Central memory CD4-positive, alpha-beta T cell (primary cell): Measurements from ENCODE around the gene ADAM12.
A peak's percentile ranks its signal among the peaks of the same experiment; 100 is the strongest.
"Not testable (repeated sequence)": the region's sequence is repeated elsewhere in the genome, so short reads cannot be mapped to it uniquely, and the experiment has no call there.

Experiments
- DNase-seq: peaks from one replicate; pipeline ENCODE4 v3.0.0; 2022

Gene ADAM12

GRCh38 chr10:126001576-126001975, 386.7 kb downstream of the ADAM12 start:
- no peak for DNase-seq

- DNase-seq, result no peak
These were observed 388.6 kb downstream of the ADAM12 start for GRCh38 chr10:125999694-126000093.

- no peak for DNase-seq
These were observed 390.7 kb downstream of the ADAM12 start for GRCh38 chr10:125997586-125997985.

- no peak for DNase-seq
These were observed 392.5 kb downstream of the ADAM12 start for GRCh38 chr10:125995726-125996304.

GRCh38 chr10:125994601-125995000, 393.7 kb downstream of the ADAM12 start:
- no peak for DNase-seq

- no peak for DNase-seq
These were observed 396.0 kb downstream of the ADAM12 start for GRCh38 chr10:125992254-125992653.

GRCh38 chr10:125991392-125991791, 396.9 kb downstream of the ADAM12 start:
- DNase-seq, result no peak

- no peak for DNase-seq
These were observed 397.3 kb downstream of the ADAM12 start for GRCh38 chr10:125990974-125991373.

GRCh38 chr10:125989791-125990190, 398.5 kb downstream of the ADAM12 start:
- no peak for DNase-seq

- no peak for DNase-seq
These were observed 402.6 kb downstream of the ADAM12 start for GRCh38 chr10:125985557-125986240.

GRCh38 chr10:125984865-125985495, 403.3 kb downstream of the ADAM12 start:
- DNase-seq, result no peak

- no peak for DNase-seq
These were observed 403.9 kb downstream of the ADAM12 start for GRCh38 chr10:125984346-125984745.

- no peak for DNase-seq
These were observed 404.6 kb downstream of the ADAM12 start for GRCh38 chr10:125983656-125984055.

- no peak for DNase-seq
These were observed 405.1 kb downstream of the ADAM12 start for GRCh38 chr10:125983161-125983560.

GRCh38 chr10:125982260-125982948, 405.9 kb downstream of the ADAM12 start:
- DNase-seq, result peak; percentile 24

- no peak for DNase-seq
These were observed 407.7 kb downstream of the ADAM12 start for GRCh38 chr10:125980521-125981035.

- DNase-seq, result no peak
These were observed 408.3 kb downstream of the ADAM12 start for GRCh38 chr10:125979976-125980375.

GRCh38 chr10:125976960-125977605, 411.2 kb downstream of the ADAM12 start:
- DNase-seq, result no peak

GRCh38 chr10:125970077-125970630, 418.1 kb downstream of the ADAM12 start:
- not testable (repeated sequence) for DNase-seq

- DNase-seq, result no peak
These were observed 420.7 kb downstream of the ADAM12 start for GRCh38 chr10:125967533-125967932.

- no peak for DNase-seq
These were observed 423.7 kb downstream of the ADAM12 start for GRCh38 chr10:125964558-125964957.
